Neural progenitor cell (in vitro differentiated cells): ENCODE results near the gene RTN1.

Experiments used
- EZH2 ChIP-seq: fragments of 200-600 bp; sonication (generic); IDR thresholded peaks from 2 replicates; pipeline ENCODE4 v1.6.1; 2017; ENCODE audit warnings: antibody characterized with exemption, mild to moderate bottlenecking, moderate library complexity
- EZH2phosphoT487 ChIP-seq: fragments of 200-600 bp; sonication (generic); IDR thresholded peaks from 2 replicates; pipeline ENCODE4 v1.6.1; 2017; ENCODE audit warnings: antibody characterized with exemption
- TF ChIP-seq, protein P1 (sequence below): fragments of 200-600 bp; sonication (generic); IDR thresholded peaks from 2 replicates; pipeline ENCODE4 v1.5.1; 2017; ENCODE audit warnings: antibody characterized with exemption, mild to moderate bottlenecking

DNA sequence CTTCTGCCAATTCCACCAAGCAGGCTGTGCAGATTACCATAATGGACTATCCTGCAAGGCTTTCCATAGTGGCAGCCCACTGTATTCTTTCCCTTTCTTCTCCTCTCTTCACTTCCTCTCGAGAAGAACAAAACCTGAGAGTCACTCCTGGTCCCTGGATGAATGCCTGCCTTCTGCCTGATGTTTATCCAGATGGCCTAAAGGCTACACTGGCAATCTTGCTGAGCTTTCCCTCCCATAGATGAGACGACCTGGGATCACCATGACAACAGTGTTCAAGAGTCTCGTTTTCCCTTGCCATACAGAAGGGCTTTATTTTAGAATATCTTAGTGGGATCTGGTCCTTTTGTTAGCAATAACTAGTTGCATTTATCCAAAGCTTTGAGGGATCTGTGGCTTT lies 142.3 kb downstream of the RTN1 start:
- TF ChIP-seq EZH2 (no peak), EZH2phosphoT487 (no peak)
- TF ChIP-seq, protein P1, sequence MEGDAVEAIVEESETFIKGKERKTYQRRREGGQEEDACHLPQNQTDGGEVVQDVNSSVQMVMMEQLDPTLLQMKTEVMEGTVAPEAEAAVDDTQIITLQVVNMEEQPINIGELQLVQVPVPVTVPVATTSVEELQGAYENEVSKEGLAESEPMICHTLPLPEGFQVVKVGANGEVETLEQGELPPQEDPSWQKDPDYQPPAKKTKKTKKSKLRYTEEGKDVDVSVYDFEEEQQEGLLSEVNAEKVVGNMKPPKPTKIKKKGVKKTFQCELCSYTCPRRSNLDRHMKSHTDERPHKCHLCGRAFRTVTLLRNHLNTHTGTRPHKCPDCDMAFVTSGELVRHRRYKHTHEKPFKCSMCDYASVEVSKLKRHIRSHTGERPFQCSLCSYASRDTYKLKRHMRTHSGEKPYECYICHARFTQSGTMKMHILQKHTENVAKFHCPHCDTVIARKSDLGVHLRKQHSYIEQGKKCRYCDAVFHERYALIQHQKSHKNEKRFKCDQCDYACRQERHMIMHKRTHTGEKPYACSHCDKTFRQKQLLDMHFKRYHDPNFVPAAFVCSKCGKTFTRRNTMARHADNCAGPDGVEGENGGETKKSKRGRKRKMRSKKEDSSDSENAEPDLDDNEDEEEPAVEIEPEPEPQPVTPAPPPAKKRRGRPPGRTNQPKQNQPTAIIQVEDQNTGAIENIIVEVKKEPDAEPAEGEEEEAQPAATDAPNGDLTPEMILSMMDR: no peak
